ENCODE measurements around the gene GDA. TPM values are rescaled to one million over a fixed set of nuclear protein-coding genes. Genes with fewer than 3 reads are reported as not detected.

Gene GDA
- total RNA-seq, result 0.07 TPM in 1 of 2 replicates, not detected in the other

DNA sequence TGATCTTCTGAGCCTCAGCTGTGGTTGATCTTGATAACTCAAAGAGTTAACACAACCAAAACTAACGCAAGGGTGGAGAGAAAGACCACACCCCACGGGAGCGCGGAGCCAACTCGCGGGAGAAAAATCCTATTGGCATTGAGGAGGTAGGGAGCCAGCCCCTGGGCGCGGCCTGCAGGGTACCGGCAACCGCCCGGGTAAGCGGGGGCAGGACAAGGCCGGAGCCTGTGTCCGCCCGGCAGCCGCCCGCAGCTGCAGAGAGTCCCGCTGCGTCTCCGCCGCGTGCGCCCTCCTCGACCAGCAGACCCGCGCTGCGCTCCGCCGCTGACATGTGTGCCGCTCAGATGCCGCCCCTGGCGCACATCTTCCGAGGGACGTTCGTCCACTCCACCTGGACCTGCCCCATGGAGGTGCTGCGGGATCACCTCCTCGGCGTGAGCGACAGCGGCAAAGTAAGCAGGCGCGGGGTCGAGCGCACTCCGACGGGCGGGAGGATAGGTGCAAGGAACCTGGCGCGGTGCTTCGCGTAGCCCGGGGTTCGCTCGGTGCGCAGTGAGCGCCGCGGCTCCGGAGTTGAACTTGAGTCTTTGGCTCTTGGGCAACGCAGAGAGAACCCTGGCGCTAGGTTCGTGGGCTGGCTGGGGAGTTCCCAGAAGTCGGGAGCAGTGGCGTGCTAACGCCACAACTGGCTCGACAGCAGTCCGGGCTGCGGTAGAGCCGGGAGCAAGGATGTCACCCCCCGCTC is at the start of gene GDA:
Gene GDA (plus strand): TSS at position 210 of the 745 bp plus-strand sequence. CDS start 120 bp downstream, at position 330.
- DNase-seq (ENCODE audit: low spot score), result no peak
- Mint-ChIP-seq H3K4me3 (ENCODE audit: low read depth) (no peak within 1 kb of the TSS), H3K27me3 (ENCODE audit: low read depth) (peaks cover 32% of the 10 kb centered on the region)

DNA sequence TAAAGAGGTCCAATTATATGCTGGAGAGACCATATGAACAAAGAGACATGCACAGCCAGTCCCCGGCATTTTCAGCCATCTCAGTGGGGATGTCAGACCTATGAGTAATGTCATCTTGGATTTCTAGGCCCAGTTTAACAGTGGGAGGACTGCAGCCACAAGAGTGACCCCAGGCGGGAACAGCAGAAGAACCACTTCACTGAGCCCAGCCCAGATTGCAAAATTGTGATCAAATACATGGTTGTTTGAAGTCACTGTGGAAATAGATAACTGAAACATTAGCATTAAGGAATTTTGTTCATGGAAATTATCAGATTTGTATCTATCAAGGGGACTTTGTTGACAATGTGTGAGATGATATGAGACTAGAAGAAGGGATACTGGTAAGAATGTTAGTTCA is 46.7 kb upstream of the GDA start:
- DNase-seq (ENCODE audit: low spot score), result no peak
- H3K4me3 Mint-ChIP-seq (ENCODE audit: low read depth), result no peak overlapping the region
- H3K27ac Mint-ChIP-seq, result no peak overlapping the region
- H3K4me1 Mint-ChIP-seq (ENCODE audit: low read depth), result no peaks in the 10 kb centered on the region
- intact Hi-C loops (cut with micrococcal nuclease), result no loop called here
- no peaks in the 10 kb centered on the region for H3K27me3 Mint-ChIP-seq (ENCODE audit: low read depth)
- H3K36me3 Mint-ChIP-seq (ENCODE audit: low read depth), result no peaks in the 10 kb centered on the region
- H3K9me3 Mint-ChIP-seq, result no peaks in the 10 kb centered on the region

More for the DNA sequence above, at the start of gene GDA:
- H3K27ac Mint-ChIP-seq, result no peak within 1 kb of the TSS
- no peaks in the 10 kb centered on the region for H3K9me3 Mint-ChIP-seq
- H3K36me3 Mint-ChIP-seq (ENCODE audit: low read depth), result no peaks in the 10 kb centered on the region
- intact Hi-C loops (cut with micrococcal nuclease), result no loop called here
- peaks cover 2% of the 10 kb centered on the region for H3K4me1 Mint-ChIP-seq (ENCODE audit: low read depth)

DNA sequence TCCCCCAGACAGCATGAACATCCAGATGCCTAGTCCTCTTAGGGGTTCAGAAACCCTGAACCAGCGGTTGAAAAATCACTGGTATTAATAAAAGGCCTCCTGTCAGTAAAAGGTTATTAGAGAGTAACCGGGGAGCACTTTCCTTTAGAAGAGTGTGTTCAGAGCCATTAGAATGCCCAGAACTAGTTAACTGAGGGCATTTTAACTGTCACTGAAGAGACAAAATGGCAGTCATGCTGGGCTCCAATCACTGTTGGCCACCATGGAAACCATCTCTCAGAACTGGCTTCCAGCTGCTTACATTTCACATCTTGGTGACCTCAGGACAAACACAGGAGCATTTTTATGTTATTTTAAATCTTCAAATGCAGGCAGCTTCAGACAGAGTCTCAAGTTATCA is 36.2 kb upstream of the GDA start:
- no peak for DNase-seq (ENCODE audit: low spot score)
- Mint-ChIP-seq H3K4me3 (ENCODE audit: low read depth) (no peak overlapping the region), H3K27ac (no peak overlapping the region), H3K9me3 (no peaks in the 10 kb centered on the region), H3K36me3 (ENCODE audit: low read depth) (no peaks in the 10 kb centered on the region), H3K27me3 (ENCODE audit: low read depth) (no peaks in the 10 kb centered on the region), H3K4me1 (ENCODE audit: low read depth) (no peaks in the 10 kb centered on the region)
- intact Hi-C loops (cut with micrococcal nuclease), result no loop called here

DNA sequence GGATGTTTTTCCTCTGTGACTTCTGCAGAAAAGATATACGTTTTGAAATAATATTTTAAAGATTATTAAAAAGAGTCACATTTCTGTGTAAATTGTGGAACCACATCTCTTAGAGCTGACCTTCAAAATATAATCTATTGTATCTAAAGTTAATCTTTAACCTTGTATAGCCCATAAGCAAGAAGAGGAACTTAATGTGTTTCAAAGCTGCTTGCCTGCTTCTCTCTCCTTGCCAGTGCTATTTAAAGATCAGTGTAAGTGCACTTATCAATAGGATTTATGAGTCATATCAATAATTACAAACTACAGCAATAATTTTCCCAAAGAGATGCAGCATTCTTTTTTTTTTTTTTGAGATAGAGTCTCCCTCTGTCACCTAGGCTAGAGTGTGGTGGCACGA is 29.4 kb upstream of the GDA start:
- no peak overlapping the region for H3K4me3 Mint-ChIP-seq (ENCODE audit: low read depth)
- DNase-seq (ENCODE audit: low spot score), result no peak
- H3K27ac Mint-ChIP-seq, result no peak overlapping the region
- no peaks in the 10 kb centered on the region for H3K27me3 Mint-ChIP-seq (ENCODE audit: low read depth)
- H3K36me3 Mint-ChIP-seq (ENCODE audit: low read depth), result no peaks in the 10 kb centered on the region
- intact Hi-C loops (cut with micrococcal nuclease), result no loop called here
- no peaks in the 10 kb centered on the region for H3K9me3 Mint-ChIP-seq
- no peaks in the 10 kb centered on the region for H3K4me1 Mint-ChIP-seq (ENCODE audit: low read depth)

DNA sequence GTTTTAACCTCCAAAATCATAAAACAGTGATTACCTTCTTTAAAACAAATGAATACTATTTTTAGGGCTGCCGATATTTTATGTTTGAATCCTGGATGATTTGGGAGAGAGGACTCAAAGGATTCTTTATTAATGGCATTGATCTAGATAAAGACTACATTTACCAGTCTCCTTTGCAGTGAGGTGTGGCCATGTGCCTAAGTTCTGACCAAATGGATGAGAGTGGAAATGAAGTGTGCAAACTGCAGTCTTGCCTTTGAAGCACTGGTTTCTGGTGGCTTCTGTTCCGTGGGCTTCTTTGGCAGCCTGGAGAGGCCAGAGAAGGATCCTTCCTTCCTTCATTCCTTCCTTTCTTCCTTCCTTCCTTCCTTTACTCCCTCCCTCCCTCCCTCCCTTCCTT is 24.3 kb upstream of the GDA start:
- Mint-ChIP-seq H3K9me3 (no peaks in the 10 kb centered on the region), H3K4me1 (ENCODE audit: low read depth) (no peaks in the 10 kb centered on the region), H3K27me3 (ENCODE audit: low read depth) (no peaks in the 10 kb centered on the region), H3K4me3 (ENCODE audit: low read depth) (no peak overlapping the region), H3K27ac (no peak overlapping the region), H3K36me3 (ENCODE audit: low read depth) (no peaks in the 10 kb centered on the region)
- DNase-seq (ENCODE audit: low spot score), result no peak
- intact Hi-C loops (cut with micrococcal nuclease), result no loop called here

DNA sequence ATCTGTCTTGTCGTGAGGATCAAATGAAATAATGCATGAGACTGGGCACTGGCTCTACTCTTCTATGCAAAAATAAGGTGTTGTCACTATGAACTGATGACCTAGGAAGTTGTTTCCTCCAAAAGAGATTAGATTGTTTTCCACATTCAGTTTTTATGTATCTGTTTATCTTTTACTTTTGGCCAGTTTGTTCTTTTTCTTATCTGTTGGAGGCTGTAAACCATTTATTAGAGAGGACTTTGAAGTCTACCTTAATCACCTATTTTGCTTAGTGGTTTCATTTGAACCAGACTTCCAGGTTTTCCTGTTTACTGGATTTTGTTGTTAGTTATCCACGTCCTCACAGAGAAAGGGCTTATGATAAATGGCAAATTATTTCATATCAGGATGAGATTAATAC is 21.5 kb upstream of the GDA start:
- H3K4me3 Mint-ChIP-seq (ENCODE audit: low read depth), result no peak overlapping the region
- no peaks in the 10 kb centered on the region for H3K4me1 Mint-ChIP-seq (ENCODE audit: low read depth)
- H3K36me3 Mint-ChIP-seq (ENCODE audit: low read depth), result no peaks in the 10 kb centered on the region
- no peaks in the 10 kb centered on the region for H3K27me3 Mint-ChIP-seq (ENCODE audit: low read depth)
- intact Hi-C loops (cut with micrococcal nuclease), result no loop called here
- no peak for DNase-seq (ENCODE audit: low spot score)
- no peak overlapping the region for H3K27ac Mint-ChIP-seq
- H3K9me3 Mint-ChIP-seq, result no peaks in the 10 kb centered on the region

DNA sequence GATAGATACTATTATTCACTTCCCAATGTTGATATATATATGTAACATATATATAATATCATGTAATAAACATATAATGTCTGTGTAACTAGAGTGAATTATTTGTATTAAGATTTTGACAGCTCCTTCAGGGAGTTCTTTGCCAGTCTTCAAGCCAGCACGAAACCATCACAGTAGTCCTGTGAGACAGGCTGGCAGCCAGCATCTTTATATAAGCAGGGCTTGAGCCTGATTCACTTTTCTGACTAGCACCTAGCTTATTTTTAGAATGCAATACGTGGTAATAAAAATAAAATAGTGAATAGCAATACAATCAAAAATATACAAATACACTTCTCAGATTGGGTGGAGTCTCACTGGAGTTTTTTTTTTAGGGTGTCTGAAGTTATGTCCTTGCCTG is 20.7 kb upstream of the GDA start:
- H3K36me3 Mint-ChIP-seq (ENCODE audit: low read depth), result no peaks in the 10 kb centered on the region
- H3K4me3 Mint-ChIP-seq (ENCODE audit: low read depth), result no peak overlapping the region
- no peaks in the 10 kb centered on the region for H3K9me3 Mint-ChIP-seq
- no peaks in the 10 kb centered on the region for H3K4me1 Mint-ChIP-seq (ENCODE audit: low read depth)
- intact Hi-C loops (cut with micrococcal nuclease), result no loop called here
- no peak for DNase-seq (ENCODE audit: low spot score)
- no peak overlapping the region for H3K27ac Mint-ChIP-seq
- H3K27me3 Mint-ChIP-seq (ENCODE audit: low read depth), result no peaks in the 10 kb centered on the region

DNA sequence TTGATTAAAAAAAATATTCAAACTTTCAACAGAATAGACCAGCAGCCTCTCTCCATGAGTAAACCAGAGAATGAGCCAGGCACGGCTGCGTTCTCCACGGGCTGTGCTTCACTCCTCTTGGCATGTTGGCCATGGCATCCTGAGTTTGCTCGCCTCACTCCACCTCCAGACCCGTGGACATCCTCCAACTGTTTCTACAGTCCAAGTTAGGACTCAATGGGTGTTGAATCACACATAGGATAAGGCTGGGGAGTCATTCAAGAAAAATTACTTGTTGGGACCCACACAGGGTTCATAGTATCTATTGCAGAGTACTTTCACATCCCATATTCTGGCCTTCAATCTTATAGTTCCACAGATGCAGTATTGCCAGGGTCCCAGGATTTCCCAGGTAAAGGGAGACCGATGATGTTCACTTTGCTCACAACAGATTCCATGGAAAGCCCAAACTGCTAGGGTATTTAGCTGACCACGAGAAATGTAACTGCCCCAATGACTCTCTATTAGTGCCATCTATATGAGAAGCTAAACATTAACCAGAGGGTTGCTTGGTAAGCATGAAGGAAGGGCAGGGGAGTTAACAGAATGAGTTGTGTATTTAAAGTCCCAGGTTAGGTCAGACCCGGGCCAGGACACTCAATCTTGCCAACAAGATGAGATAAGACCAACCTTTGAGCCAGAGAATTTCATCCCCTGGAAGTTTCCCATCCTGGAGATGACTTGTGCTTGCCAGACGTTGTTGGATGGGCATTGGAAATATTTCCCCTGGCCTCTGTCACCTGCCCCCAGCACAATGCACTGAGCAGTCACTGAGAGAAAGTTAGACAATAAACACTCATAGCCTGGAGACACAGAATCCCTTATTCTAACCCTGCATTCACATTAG is 19.7 kb upstream of the GDA start:
- Mint-ChIP-seq H3K27ac (no peak overlapping the region), H3K4me3 (ENCODE audit: low read depth) (no peak overlapping the region), H3K27me3 (ENCODE audit: low read depth) (no peaks in the 10 kb centered on the region), H3K36me3 (ENCODE audit: low read depth) (no peaks in the 10 kb centered on the region), H3K9me3 (no peaks in the 10 kb centered on the region), H3K4me1 (ENCODE audit: low read depth) (no peaks in the 10 kb centered on the region)
- DNase-seq (ENCODE audit: low spot score), result no peak
- intact Hi-C loops (cut with micrococcal nuclease), result no loop called here

DNA sequence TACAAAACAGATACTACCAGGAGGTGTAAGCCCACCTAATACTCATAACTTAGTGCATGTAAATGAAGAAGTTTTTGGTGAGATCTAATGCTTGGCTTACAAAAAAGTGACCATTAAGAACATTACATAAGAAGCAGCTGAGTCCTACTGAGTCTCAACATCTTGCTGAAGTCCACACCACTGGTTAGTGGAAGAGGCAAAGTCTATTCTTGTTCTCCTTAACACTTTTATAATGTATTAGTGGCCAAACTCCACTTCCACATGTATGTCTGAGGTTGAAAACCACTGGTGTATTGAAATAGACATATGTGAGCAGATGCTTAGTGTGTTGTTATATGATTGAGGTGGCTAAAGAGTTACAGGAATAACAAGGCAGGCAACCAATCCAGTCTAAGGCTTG is 18.9 kb upstream of the GDA start:
- H3K4me1 Mint-ChIP-seq (ENCODE audit: low read depth), result no peaks in the 10 kb centered on the region
- H3K9me3 Mint-ChIP-seq, result no peaks in the 10 kb centered on the region
- no peak for DNase-seq (ENCODE audit: low spot score)
- H3K27ac Mint-ChIP-seq, result no peak overlapping the region
- no peaks in the 10 kb centered on the region for H3K27me3 Mint-ChIP-seq (ENCODE audit: low read depth)
- H3K4me3 Mint-ChIP-seq (ENCODE audit: low read depth), result no peak overlapping the region
- intact Hi-C loops (cut with micrococcal nuclease), result no loop called here
- no peaks in the 10 kb centered on the region for H3K36me3 Mint-ChIP-seq (ENCODE audit: low read depth)

DNA sequence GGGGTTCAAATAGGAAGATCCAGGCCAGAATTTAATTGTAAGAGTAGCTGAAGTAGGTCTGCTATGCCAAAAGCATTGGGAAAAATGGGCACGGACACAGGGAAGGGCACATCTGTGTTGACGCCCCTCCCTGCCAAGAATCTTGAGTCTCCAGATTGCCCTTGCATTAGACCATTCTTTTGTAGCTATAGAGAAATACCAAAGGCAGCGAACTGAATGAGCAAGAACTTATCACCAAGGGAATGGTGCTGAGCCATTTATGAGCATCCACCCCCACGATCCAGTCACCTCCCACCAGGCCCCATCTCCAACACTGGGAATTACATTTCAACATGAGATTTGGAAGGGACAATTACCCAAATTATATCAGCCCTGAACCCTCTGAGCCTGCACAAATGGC is 18.0 kb upstream of the GDA start:
- H3K36me3 Mint-ChIP-seq (ENCODE audit: low read depth), result no peaks in the 10 kb centered on the region
- H3K4me1 Mint-ChIP-seq (ENCODE audit: low read depth), result no peaks in the 10 kb centered on the region
- no peak overlapping the region for H3K27ac Mint-ChIP-seq
- no peak overlapping the region for H3K4me3 Mint-ChIP-seq (ENCODE audit: low read depth)
- no peaks in the 10 kb centered on the region for H3K9me3 Mint-ChIP-seq
- intact Hi-C loops (cut with micrococcal nuclease), result no loop called here
- no peak for DNase-seq (ENCODE audit: low spot score)
- no peaks in the 10 kb centered on the region for H3K27me3 Mint-ChIP-seq (ENCODE audit: low read depth)

DNA sequence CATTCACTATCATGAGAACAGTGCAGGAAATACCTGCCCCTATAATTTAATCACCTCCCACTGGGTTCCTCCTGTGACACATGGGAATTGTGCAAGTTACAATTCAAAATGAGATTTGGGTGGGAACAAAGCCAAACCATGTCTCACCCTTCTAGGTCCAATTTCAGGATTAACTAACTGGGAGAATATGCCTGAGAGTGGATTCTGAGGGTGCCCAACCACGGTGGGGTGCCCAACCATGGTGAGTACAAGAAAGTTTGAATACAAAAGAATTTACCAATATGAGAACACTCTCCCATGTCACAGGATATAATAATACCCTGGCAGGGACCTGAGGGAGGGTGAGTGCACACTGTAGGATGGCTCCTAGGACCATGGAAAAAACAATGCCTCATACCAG is 17.2 kb upstream of the GDA start:
- no peak for DNase-seq (ENCODE audit: low spot score)
- intact Hi-C loops (cut with micrococcal nuclease), result no loop called here
- Mint-ChIP-seq H3K36me3 (ENCODE audit: low read depth) (no peaks in the 10 kb centered on the region), H3K27me3 (ENCODE audit: low read depth) (no peaks in the 10 kb centered on the region), H3K27ac (no peak overlapping the region), H3K9me3 (no peaks in the 10 kb centered on the region), H3K4me3 (ENCODE audit: low read depth) (no peak overlapping the region), H3K4me1 (ENCODE audit: low read depth) (no peaks in the 10 kb centered on the region)

DNA sequence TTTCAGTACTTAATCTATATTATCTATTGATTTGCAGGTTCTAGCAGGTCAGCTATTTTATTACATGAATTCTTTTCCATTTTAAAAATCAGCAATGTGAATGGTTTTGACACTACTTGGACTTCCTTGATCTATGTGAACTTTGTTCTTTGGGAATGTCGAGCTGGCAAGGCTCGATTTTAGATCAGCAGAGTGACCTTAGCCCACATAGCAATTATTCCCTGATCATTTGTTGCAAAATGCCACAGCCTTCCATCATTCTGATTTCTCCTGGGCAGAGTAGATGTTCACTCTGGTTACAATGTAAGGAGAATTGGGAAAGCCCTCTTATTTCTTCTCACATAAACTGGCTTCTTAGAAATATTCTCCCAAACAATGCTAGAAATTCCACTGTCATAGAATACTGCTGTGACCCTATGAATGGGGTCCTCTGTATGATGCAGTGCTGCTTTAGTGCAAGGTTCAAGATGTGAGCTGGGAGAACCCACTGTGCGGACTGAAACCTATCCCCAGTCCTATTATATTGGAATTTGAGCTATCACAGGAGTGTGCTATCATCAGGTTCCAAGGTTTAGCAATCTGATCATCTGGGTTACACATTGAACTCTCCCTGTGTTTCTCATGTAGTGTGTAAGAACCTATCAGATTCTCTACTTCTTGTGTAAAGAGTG is 15.7 kb upstream of the GDA start:
- no peaks in the 10 kb centered on the region for H3K4me1 Mint-ChIP-seq (ENCODE audit: low read depth)
- no peaks in the 10 kb centered on the region for H3K9me3 Mint-ChIP-seq
- no peak for DNase-seq (ENCODE audit: low spot score)
- no peaks in the 10 kb centered on the region for H3K36me3 Mint-ChIP-seq (ENCODE audit: low read depth)
- no peak overlapping the region for H3K27ac Mint-ChIP-seq
- no peaks in the 10 kb centered on the region for H3K27me3 Mint-ChIP-seq (ENCODE audit: low read depth)
- no peak overlapping the region for H3K4me3 Mint-ChIP-seq (ENCODE audit: low read depth)
- intact Hi-C loops (cut with micrococcal nuclease), result no loop called here

DNA sequence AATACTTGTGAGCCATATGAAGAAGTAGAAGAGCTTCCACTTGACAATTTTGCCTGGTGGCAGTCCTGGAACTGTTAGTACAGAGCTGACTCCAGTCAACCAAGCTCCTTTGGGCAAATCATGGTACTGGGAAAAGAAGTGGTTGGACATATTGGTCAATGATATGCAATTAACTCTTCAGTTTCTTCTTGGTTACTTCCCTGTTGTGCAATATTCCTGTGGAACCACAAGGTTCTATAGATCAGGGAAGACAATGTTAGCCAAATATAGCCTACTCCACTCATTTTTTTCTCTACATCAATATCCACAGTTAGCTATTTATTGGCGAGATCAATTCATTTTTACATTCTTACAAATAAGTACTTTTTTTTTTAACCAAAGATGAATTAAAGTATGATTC is 14.4 kb upstream of the GDA start:
- intact Hi-C loops (cut with micrococcal nuclease), result no loop called here
- H3K4me3 Mint-ChIP-seq (ENCODE audit: low read depth), result no peak overlapping the region
- no peaks in the 10 kb centered on the region for H3K4me1 Mint-ChIP-seq (ENCODE audit: low read depth)
- no peaks in the 10 kb centered on the region for H3K36me3 Mint-ChIP-seq (ENCODE audit: low read depth)
- no peak overlapping the region for H3K27ac Mint-ChIP-seq
- no peaks in the 10 kb centered on the region for H3K27me3 Mint-ChIP-seq (ENCODE audit: low read depth)
- DNase-seq (ENCODE audit: low spot score), result no peak
- no peaks in the 10 kb centered on the region for H3K9me3 Mint-ChIP-seq
